Mucosa of rectum (tissue), 2 donors: ENCODE data around the gene THRAP3.
A peak's percentile ranks its signal among the peaks of the same experiment; 100 is the strongest.

Experiments
- H3K27ac ChIP-seq, 2 donors: one replicate each; pipeline ENCODE4 v1.7.0; 2013; ENCODE audit warnings: inconsistent platforms in 2 of 2, low read depth in 2 of 2, low read length in 2 of 2
- H3K27me3 ChIP-seq, 2 donors: one replicate each; pipeline ENCODE4 v1.7.0; 2013; ENCODE audit warnings: low read length in 2 of 2; ENCODE audit not compliant: control insufficient read depth in 2 of 2, insufficient read depth in 2 of 2
- H3K36me3 ChIP-seq, 2 donors: one replicate each; pipeline ENCODE4 v1.7.0; 2013; ENCODE audit warnings: low read length in 2 of 2; ENCODE audit not compliant: control insufficient read depth in 2 of 2, insufficient read depth in 2 of 2
- H3K4me1 ChIP-seq, 2 donors: one replicate each; pipeline ENCODE4 v1.7.0; 2013; ENCODE audit warnings: low read length in 2 of 2, mild to moderate bottlenecking in 1 of 2; ENCODE audit not compliant: control insufficient read depth in 2 of 2, insufficient read depth in 2 of 2
- H3K4me3 ChIP-seq, 2 donors: one replicate each; pipeline ENCODE4 v1.7.0; 2013; ENCODE audit warnings: low read length in 2 of 2
- H3K9ac ChIP-seq, 2 donors: one replicate each; pipeline ENCODE4 v1.7.0; 2013; ENCODE audit warnings: low read length in 2 of 2, low read depth in 1 of 2, mild to moderate bottlenecking in 1 of 2
- H3K9me3 ChIP-seq, 2 donors: one replicate each; pipeline ENCODE4 v1.7.0; 2013; ENCODE audit warnings: low read length in 2 of 2; ENCODE audit not compliant: control insufficient read depth in 2 of 2
- donor health status: healthy.
- donor health status: Normal muscosa, but diverticular disease.

The THRAP3 gene

DNA sequence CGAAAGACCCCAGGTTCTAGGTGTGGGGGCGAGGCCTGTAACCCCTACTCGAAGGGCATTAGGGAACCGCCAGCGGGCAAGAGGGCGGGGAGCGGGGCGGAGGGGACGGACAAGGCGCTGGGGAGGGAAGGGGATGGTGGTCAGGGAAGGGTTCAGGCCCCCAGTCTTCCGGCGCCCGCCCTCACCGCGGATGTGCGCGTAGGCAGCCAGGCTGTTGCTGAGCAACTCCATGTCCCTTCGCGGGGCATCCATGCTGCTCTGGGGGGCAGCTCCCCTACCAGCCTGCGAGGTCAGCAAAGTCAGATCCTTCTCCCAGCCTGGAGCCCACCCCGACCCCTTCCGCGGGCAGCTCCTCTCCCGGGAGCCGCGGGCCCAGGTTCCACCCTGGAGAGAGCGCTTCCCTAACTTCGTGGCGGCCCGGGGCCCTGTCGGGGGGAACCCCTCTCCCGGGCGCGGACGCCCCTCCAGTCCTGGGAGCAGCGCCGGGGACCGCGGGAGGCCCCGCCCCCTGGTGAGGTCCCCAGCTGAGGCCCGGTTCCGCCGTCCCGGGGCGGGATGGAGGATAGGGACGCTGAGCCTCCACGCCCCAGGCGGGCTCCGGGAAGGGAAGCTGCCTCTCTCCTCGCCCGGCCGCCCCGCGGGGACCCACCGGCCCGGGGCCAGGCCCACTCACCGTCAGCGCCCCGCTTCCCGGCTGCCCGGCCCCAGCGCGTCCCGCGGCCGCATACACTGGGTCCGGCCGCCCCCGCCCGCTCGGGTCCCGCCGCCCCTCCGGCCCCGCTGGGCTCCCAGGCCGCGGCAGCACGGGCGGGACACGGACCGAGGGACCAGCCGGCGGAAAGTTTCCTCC lies 98.8 kb downstream of the THRAP3 start:
- H3K9ac ChIP-seq: peak overlapping the region; percentile 41 to 57

DNA sequence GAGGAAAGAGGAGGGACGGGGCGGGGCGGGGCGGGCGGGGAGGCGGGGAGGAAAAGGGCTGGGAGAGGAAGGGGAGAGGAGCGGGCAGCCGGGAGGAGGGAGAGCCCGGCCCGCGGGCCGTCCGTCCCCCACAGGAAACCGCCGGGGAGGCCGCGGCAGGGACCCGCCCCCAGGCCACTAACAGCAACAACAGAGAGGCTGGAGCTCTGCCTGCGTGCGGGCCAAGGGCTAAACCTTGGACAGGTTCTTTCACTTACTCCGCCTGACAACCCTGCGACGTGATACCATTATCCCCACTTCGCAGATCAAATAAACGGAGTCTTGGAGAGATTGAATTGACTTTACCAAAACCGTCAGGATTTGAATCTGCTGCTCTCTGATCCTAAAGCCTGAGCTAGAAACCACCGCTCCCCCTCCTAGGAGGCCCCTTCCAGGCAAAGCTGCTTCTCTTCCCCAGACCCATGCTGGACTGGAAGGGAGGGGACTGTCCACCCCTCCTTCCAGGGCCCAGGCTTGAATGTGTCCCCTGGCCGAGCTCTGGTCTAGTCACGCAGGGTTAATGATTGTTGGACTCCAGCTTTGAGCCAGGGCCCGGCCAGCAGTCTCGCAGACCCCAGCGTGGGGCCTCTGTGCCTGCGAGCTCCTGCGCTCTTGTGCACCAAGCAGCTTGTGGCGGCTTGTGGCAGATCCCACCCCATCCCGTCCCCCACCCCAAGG lies 99.6 kb downstream of the THRAP3 start, which contains the start of gene EVA1B:
TSS of gene EVA1B (minus strand) at position 10 of the 717 bp plus-strand sequence. CDS start 608 bp downstream, outside the sequence.
- Histone ChIP-seq H3K27me3 (peaks cover 0 to 6% of the 10 kb centered on the region in 2 donors), H3K9me3 (no peaks in the 10 kb centered on the region), H3K27ac (peak within 1 kb of the TSS; percentile 56 to 79), H3K4me3 (peak within 1 kb of the TSS; percentile 67 to 73), H3K36me3 (no peaks in the 10 kb centered on the region), H3K4me1 (peaks cover 16% of the 10 kb centered on the region in 2 donors), H3K9ac (peak within 1 kb of the TSS; percentile 54 to 60)

More for the DNA sequence above, 98.8 kb downstream of the THRAP3 start:
- peaks cover 16% of the 10 kb centered on the region in 2 donors for H3K4me1 ChIP-seq
- H3K36me3 ChIP-seq: no peaks in the 10 kb centered on the region
- H3K27me3 ChIP-seq: peaks cover 0 to 6% of the 10 kb centered on the region in 2 donors
- H3K4me3 ChIP-seq: peak overlapping the region; percentile 60 to 67
- no peaks in the 10 kb centered on the region for H3K9me3 ChIP-seq
- peak overlapping the region; percentile 56 to 79 for H3K27ac ChIP-seq

DNA sequence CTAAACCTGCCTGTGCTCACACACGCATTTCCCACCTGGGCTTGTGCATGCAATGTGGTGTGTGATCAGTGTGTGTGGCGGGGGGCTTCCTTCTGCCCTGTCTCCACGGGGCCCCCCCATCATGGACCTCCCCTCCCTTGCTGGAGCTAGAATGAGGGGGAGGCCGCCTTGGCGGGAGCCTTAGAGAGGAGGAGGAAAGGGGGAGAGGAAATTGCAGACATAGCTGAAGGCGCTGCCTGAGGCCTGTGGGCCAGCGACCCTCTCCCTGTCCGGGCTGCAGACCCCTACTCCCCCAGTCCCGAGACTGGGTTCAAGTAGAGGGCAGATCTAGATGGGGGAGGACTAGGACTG lies 100.1 kb downstream of the THRAP3 start:
- H3K9ac ChIP-seq: peak overlapping the region in 1 of 2 donors; percentile 54
- H3K4me3 ChIP-seq: no peak overlapping the region
- peaks cover 16% of the 10 kb centered on the region in 2 donors for H3K4me1 ChIP-seq
- H3K27ac ChIP-seq: peak overlapping the region in 1 of 2 donors; percentile 54
- peaks cover 0 to 6% of the 10 kb centered on the region in 2 donors for H3K27me3 ChIP-seq
- H3K9me3 ChIP-seq: no peaks in the 10 kb centered on the region
- no peaks in the 10 kb centered on the region for H3K36me3 ChIP-seq

DNA sequence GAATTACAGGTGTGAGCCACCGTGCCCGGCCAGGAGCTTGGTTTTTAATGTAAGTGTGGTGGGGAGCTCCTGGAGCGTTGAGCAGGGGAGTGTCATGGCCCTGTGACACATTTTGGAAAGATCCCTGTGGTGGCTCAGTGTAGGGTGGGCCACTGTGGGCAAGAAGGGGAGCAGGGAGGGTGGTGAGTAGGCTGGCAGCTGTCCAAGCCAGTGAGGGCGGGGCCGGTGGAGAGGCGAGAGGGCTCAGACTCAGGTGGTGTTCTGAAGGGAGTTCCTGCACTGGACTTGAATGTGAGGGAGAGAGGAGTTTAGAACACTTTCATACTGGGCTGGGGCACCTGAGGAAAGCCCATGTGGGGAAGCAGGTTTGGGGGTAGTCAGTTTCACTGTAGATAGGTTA lies 102.3 kb downstream of the THRAP3 start:
- Histone ChIP-seq H3K36me3 (no peaks in the 10 kb centered on the region), H3K9me3 (no peaks in the 10 kb centered on the region), H3K9ac (no peak overlapping the region), H3K27me3 (peaks cover 0 to 6% of the 10 kb centered on the region in 2 donors), H3K27ac (no peak overlapping the region), H3K4me1 (peaks cover 14% of the 10 kb centered on the region in 2 donors), H3K4me3 (no peak overlapping the region)

DNA sequence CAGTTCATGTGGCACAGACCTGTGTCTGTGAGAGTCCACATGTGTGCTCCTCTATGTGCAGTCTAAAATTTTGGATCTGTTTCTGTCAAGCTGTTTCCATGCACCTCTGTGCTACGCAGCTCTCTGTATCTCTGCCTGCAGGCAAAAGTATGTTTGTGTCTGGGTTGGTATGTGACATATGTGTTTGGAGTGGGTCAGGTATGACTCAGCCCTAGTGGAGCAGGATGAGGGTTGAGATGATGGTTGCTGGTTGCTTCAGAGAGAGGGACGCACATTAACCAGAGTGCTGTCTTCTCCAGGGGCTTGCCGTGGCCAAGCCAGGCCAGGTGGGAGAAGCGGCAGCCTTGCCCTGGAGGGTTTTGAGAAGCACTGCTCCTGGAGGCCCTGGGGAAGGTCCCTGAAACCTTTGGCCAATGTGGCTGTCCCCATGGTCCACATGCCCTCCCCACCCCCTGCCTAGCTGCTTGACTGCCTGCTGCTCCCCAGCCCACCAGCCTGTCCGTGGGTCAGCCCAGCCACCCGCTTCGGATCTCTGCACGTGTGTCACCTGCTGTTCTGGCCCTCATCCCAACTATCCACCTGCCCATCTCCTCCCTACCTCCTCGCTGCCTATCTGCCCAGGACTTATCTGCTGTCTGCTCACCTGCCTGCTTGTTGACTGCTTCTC lies 103.3 kb downstream of the THRAP3 start:
- H3K27ac ChIP-seq: no peak overlapping the region
- H3K27me3 ChIP-seq: peaks cover 0 to 6% of the 10 kb centered on the region in 2 donors
- no peaks in the 10 kb centered on the region for H3K9me3 ChIP-seq
- peaks cover 9% of the 10 kb centered on the region in 2 donors for H3K4me1 ChIP-seq
- no peak overlapping the region for H3K4me3 ChIP-seq
- H3K9ac ChIP-seq: no peak overlapping the region
- H3K36me3 ChIP-seq: no peaks in the 10 kb centered on the region

DNA sequence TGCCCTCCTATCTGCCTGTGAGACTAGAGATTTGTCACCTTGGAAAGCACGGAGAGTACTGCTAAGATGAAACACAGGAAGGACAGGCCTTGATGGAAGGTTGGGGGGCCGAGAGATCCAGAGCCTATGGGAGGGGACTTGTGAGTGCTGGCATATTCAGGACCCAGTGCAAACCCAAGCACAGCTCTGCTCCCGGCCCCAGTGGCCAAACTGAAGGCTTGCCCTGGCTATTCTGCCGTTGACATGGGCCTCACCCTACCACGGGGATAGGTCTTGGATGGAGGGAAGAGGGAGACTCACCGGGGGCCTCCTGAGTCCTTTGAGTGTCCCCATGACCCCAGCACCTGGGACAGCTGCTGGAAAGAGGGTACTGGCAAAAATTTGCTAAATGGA lies 103.8 kb downstream of the THRAP3 start:
- no peak overlapping the region for H3K27ac ChIP-seq
- H3K9me3 ChIP-seq: no peaks in the 10 kb centered on the region
- H3K27me3 ChIP-seq: peaks cover 0 to 6% of the 10 kb centered on the region in 2 donors
- no peaks in the 10 kb centered on the region for H3K36me3 ChIP-seq
- peaks cover 7 to 9% of the 10 kb centered on the region in 2 donors for H3K4me1 ChIP-seq
- no peak overlapping the region for H3K4me3 ChIP-seq
- no peak overlapping the region for H3K9ac ChIP-seq

DNA sequence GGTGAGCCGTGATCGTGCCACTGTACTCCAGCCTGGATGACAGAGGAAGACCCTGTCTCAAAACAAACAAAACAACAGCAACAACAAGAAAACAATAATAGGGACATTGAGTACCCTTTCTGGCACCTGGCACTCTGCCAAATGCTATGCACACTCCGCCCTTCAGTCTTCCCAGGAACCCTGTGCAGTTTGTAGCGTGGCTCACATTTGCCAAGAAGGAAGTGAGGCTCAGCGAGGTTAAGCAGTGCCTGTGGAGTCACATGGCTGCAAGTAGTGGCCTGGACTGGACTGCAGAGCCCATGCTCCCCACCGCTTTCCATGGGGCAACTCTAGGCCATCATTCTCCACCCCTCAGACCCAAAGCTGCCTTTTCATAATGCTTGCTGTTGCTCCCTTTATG lies 104.5 kb downstream of the THRAP3 start:
- Histone ChIP-seq H3K27ac (no peak overlapping the region), H3K9ac (no peak overlapping the region), H3K4me3 (no peak overlapping the region), H3K4me1 (peaks cover 5 to 8% of the 10 kb centered on the region in 2 donors), H3K9me3 (no peaks in the 10 kb centered on the region), H3K27me3 (peaks cover 0 to 6% of the 10 kb centered on the region in 2 donors), H3K36me3 (no peaks in the 10 kb centered on the region)

DNA sequence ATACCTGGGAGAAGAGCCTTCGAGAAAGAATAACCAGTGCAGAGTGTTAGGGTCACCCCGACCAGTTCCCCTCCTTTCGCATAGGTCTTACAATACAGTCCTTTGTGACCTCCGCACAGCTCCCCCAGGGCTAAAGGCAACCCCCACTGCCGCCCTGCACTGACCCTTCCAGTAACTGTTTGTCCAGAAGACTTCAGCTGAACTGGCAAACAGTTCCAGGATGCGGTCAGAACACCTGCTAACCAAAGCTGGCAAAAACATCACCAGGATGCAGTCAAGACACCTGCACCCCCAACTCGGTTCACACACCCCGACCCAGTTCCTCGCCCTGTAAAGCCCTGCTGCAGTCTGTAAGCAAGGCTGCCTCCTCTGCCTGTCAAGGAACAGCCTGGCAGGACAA lies 105.6 kb downstream of the THRAP3 start:
- H3K9me3 ChIP-seq: no peaks in the 10 kb centered on the region
- H3K36me3 ChIP-seq: no peaks in the 10 kb centered on the region
- peaks cover 0 to 4% of the 10 kb centered on the region in 2 donors for H3K27me3 ChIP-seq
- H3K9ac ChIP-seq: no peak overlapping the region
- no peak overlapping the region for H3K4me3 ChIP-seq
- no peaks in the 10 kb centered on the region for H3K4me1 ChIP-seq
- H3K27ac ChIP-seq: no peak overlapping the region

DNA sequence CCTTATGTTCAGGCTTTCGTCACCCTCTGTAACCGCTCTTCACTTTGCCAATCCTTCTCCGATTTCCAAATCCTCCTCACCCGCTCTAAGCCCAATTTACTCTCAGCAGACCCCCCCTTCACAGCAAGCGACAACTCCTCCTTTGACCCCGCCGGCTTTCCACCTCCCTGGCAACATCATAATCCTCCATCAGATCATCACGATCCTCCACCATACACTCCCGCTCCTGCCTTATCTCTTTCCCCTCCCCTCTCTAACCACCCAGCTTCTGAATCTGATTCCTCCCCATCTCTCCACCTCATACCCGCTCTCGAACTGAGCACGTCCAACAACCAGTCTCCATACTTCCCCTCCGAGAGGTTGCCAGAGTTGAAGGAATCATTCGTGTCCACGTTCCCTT lies 106.7 kb downstream of the THRAP3 start:
- H3K9me3 ChIP-seq: no peaks in the 10 kb centered on the region
- H3K27me3 ChIP-seq: peaks cover 0 to under 1% of the 10 kb centered on the region in 2 donors
- no peak overlapping the region for H3K9ac ChIP-seq
- H3K4me1 ChIP-seq: no peaks in the 10 kb centered on the region
- no peak overlapping the region for H3K4me3 ChIP-seq
- no peak overlapping the region for H3K27ac ChIP-seq
- no peaks in the 10 kb centered on the region for H3K36me3 ChIP-seq
